ENCODE data around the gene SCAF1.

SCAF1 gene

DNA sequence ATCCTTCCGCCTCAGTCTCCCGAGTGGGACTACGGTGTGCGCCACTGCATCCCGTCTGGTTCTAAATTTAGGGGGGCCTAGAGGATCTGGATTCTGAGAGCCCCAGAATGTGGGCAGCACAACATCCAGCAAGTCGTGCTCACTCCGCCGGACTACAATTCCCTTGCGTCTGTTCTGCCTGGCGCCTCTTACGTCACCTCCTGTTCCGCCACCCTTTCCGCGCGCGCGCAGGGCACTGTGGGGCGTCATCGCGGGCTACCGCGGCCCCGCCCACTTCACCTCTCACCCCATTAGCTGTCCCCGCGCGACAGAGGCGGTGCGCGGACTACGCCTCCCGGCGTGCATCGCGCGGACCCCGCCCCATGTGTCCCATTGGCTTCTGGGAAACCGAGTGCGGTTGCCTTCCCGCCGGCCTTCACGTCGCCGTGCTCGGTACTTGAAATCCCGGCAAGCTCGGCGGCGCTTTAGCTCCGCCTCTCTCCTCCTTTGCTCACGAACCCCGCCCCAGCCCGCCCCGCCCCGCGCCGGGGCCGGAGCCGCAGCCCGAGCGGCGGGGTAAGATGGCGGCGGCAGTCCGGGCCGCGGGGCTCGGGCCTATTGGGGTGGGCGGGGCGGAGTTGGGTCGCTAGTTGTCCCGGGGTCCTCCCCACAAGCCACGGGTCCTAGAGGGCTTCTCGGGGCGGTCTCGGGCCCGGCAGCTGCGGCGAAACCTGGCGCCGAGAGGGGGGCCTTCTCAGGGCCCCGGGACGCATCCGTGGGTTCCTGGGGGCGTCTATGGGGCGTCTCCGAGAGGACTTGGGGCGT is at the start of gene SCAF1:
Gene SCAF1 (plus strand): TSS at position 522 of the 804 bp plus-strand sequence. CDS start 2,818 bp downstream, outside the sequence.
- DNase-seq = peak; percentile 100

DNA sequence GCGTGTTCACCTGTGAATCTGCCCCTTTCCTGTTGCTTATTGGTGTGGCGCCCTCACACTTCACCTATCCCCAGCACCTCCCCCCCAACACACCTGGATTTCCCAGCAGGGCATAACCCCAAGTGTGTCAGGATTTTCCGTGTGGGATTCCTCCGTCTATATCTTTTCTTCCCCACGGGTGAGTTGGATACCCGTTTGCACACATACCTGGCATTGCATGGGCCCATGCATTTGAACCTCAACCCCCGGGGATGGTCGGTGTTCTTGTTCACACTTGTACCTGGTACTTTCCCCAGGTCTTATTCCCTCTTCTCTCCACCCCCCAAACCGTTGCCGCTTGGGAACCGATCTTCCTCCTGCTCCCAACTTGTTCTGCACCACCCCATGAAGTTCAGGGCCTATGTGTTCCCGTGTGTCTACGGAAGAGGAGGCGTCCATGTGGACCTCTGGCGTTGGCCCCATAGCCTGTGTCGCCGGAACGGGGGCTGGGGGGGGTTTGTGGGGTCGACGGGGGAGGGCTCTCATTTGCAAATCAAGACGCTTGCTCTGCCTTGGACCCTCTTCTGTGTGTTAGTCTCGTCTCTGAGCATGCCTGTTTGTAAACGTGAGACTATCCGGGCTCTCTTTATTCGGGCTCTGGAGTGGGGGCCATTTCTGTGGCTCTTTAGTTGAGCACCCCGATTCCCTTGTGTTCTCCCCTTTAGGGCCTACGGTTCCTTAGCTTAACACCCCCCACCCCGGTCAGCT is 49.4 kb upstream of the SCAF1 start:
- DNase-seq = peak; percentile 64

DNA sequence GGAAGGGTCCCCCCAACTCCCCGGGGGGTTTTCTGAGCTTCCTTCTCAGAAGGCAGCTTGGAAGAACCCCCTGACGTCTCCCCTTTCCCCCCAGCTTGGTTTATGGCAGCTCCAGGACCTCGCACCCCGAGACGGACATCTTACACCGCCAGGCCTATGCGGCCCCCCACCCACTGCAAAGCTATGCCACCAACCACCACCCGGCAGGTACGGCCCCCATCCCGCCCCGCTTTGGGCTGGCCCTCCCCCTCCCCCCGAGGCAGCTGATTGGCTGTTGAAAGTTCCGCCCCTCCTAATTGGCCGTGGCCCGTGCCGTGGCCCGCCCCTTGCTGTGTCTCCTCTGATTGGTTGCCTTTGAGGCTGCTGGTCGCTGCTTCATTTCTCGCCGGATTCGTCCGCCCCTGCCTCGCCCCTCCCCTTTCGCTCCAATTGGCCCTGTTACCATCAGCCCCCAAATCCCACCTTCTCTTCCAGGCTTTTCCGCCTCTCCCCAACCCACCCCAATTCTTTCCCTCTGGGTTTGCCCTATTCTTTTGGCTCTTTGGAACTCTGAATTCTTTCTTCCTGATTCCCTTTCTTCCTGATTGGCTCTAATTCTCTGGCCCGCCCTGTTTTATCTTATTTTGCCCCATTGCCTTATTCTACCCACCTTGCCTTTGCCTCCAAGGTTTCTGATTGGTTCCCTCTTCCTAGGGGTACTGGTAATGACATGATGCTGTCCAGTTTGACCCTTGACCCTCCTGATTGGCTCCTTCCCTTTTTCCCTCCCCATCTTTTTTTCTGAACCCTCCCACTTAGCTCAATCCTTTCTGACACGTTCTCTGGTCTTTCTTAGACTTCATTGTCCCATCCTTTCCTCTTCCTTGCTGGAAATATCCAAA is 48.5 kb upstream of the SCAF1 start:
- peak; percentile 98 for DNase-seq

- no peak for DNase-seq
Measured at GRCh38 chr19:49594157-49594992, 47.6 kb upstream of the SCAF1 start.

DNA sequence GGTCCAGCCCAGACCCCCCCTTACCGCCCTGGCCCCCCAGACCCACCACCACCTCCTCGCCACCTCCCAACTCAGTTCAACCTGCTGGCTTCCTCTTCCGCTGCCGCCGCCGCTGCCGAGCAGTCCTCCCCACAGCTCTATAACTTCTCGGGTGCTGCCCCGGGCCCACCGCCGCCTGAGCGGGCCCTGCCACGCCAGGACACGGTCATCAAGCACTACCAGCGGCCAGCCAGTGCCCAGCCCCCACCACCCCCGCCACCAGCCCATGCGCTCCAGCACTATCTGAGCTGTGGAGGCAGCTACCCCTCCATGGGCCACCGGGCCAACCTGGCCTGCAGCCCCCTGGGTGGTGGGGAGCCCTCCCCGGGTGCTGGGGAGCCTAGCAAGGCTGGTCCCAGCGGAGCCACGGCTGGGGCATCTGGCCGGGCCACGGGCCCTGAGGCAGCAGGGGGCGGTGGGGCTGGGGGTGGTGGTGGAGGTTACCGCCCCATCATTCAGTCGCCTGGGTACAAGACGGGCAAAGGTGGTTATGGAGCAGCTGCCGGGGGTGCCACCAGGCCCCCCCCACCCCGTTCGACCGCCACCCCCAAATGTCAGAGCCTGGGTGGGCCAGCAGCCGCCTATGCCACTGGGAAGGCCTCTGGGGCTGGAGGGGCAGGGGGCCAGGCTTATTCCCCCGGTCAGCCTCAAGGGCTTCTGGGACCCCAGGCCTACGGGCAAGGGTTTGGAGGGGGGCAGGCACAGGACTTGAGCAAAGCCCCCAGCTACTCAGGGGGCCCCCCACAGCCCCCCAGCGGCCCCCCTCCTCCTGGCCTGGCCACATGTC is 46.8 kb upstream of the SCAF1 start:
- no peak for DNase-seq

DNA sequence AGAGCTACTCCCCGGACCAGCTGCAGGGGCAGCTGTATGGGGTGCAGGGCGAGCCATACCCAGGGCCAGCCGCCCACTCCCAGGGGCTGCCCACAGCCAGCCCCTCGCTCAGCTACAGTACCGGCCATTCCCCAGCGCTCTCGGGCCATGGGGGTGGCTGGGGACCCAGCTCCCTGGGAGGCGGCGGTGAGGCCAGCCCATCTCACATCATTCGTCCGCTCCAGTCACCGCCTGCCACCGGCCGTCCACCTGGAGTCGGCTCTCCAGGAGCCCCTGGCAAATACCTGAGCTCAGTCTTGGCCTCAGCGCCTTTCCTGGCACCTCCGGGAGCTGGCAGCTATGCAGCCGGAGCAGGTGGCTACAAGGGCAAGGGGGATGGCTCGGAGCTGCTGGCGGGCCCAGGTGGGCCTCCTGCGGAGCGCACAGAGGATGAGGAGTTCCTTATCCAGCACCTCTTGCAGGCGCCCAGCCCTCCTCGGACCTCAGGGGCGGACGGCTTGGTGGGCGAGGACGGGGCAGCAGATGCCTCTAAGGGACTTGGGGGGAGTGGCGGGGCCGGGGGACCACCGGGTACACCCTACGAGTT is 46.1 kb upstream of the SCAF1 start:
- DNase-seq = no peak

GRCh38 chr19:49596407-49596806 is 45.6 kb upstream of the SCAF1 start:
- no peak for DNase-seq

GRCh38 chr19:49596954-49597702 is 44.9 kb upstream of the SCAF1 start:
- no peak for DNase-seq

DNA sequence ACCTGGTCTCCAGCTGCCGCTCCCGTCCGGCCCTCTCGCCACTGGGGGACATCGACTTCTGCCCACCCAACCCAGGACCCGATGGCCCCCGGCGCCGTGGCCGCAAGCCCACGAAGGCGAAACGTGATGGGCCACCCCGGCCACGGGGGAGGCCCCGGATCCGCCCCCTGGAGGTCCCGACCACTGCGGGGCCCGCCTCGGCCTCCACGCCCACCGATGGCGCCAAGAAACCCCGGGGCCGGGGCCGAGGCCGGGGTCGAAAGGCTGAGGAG is 44.4 kb upstream of the SCAF1 start:
- no peak for DNase-seq

GRCh38 chr19:49599378-49600295 is 42.4 kb upstream of the SCAF1 start:
- no peak for DNase-seq

DNA sequence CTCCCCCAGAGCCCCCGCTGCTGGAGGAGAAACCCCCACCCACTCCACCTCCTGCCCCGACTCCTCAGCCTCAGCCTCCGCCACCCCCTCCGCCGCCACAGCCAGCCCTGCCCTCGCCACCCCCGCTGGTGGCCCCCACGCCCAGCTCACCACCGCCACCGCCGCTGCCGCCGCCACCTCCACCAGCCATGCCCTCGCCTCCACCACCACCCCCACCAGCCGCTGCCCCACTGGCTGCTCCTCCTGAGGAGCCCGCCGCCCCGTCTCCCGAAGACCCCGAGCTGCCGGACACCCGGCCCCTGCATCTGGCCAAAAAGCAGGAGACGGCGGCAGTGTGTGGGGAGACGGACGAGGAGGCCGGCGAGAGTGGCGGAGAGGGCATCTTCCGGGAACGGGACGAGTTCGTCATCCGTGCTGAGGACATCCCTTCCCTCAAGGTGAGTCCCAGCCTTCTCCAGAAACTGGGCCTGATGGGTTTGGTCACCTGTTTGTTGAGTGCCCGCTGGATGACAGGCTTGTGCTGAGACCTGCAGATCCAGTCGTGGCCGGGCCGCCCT is 40.4 kb upstream of the SCAF1 start:
- no peak for DNase-seq

GRCh38 chr19:49602806-49603205 is 39.2 kb upstream of the SCAF1 start:
- no peak for DNase-seq

DNA sequence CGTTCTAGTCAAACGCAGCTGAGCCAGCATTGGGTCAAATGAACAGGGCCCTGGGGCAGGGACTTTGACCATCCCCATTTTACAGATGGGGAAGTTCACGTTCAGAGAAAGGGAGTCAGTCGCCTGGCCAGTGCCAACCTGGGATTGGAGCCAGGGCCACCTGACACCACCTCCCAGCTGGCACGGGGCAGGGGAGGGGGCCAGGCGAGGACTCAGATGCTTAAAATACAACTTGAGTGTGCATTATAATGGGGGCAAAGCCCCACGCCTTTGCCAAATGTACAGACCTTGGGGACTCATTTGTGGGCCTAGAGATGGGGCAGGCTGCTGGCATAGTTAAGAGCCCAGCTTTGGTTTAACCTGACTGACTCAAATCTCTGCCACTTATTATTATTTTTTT is 36.4 kb upstream of the SCAF1 start:
- no peak for DNase-seq

GRCh38 chr19:49609499-49610092 is 32.4 kb upstream of the SCAF1 start:
- no peak for DNase-seq

- no peak for DNase-seq
Measured at GRCh38 chr19:49613374-49613773, 28.6 kb upstream of the SCAF1 start.

- no peak for DNase-seq
Measured at GRCh38 chr19:49614096-49614833, 27.7 kb upstream of the SCAF1 start.

DNA sequence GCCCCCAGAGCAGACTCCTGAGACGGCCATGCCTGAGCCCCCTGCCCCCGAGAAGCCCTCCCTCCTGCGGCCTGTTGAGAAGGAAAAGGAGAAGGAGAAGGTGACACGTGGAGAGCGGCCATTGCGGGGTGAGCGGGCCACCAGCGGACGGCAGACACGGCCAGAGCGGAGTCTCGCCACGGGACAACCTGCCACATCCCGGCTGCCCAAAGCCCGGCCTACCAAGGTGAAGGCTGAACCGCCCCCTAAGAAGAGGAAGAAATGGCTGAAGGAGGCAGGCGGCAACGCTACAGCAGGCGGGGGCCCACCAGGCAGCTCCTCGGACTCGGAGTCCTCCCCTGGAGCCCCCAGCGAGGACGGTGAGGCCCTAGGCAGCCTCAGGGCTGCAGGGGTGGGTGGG is 26.1 kb upstream of the SCAF1 start:
- no peak for DNase-seq

DNA sequence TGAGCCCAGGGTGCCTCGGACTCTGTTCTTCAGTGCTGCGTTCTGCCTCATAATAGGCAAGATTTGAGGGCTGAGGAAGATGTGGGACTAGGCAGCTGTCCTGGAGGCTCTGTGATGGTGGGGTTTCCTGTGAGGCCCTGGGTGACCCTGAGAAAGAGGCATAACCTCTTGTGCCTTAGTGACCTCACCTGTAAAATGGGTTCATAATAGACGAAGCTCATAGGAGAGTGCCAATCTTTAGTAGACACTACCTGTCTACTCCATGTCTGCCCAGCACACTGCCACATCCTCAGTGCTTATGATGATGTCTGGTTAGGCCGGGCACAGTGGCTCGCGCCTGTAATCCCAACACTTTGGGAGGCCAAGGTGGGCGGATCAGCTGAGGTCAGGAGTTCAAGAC is 25.5 kb upstream of the SCAF1 start:
- DNase-seq = no peak
